K562 (cell line): ENCODE measurements around the gene DHX40. TPM values are rescaled to one million over a fixed set of nuclear protein-coding genes. Genes with fewer than 3 reads are reported as not detected.

Experiments used
- AFF4 ChIP-seq: sonication (generic); formaldehyde crosslinking; IDR thresholded peaks from 2 replicates; pipeline ENCODE4 v1.8.0; 2023; ENCODE audit warnings: mild to moderate bottlenecking, missing genetic modification reagents
- ARID1B ChIP-seq: fragments of 450-650 bp; IDR thresholded peaks from 2 replicates; pipeline ENCODE4 v1.6.1; 2016; ENCODE audit warnings: antibody characterized with exemption, mild to moderate bottlenecking, inconsistent platforms
- CBFA2T3 ChIP-seq: fragments of 450-650 bp; IDR thresholded peaks from 2 replicates; pipeline ENCODE4 v1.6.1; 2017
- CTBP1 ChIP-seq: fragments of 450-650 bp; IDR thresholded peaks from 2 replicates; pipeline ENCODE4 v1.6.1; 2016; ENCODE audit warnings: borderline replicate concordance
- DLX4 ChIP-seq: fragments of 250-450 bp; sonication (Bioruptor Pico); IDR thresholded peaks from 2 replicates; pipeline ENCODE4 v1.6.1; 2021; ENCODE audit warnings: mild to moderate bottlenecking
- E2F6 ChIP-seq, 2 experiments: IDR thresholded peaks; 2 replicates each; pipeline ENCODE4 v1.6.1; 2011; ENCODE audit warnings: borderline replicate concordance in 1 of 2, control low read depth in 1 of 2, low read depth in 1 of 2, low read length in 1 of 2, mild to moderate bottlenecking in 1 of 2, mixed read lengths in 1 of 2, moderate library complexity in 1 of 2; ENCODE audit not compliant: insufficient read depth in 1 of 2, insufficient read length in 1 of 2, poor library complexity in 1 of 2, severe bottlenecking in 1 of 2; ENCODE audit errors: extremely low read depth in 1 of 2
- FUS ChIP-seq: fragments of 200-400 bp; formaldehyde crosslinking; optimal IDR thresholded peaks from 2 replicates; pipeline ENCODE3; 2017; ENCODE audit warnings: low read depth, low read length
- GTF2F1 ChIP-seq: IDR thresholded peaks from 2 replicates; pipeline ENCODE4 v1.6.1; 2011; ENCODE audit warnings: low read depth, low read length, improper control_type of control experiment
- MYC ChIP-seq, 2 experiments: fragments of 250-450 bp in 1 of 2; sonication (Bioruptor Pico) in 1 of 2; IDR thresholded peaks; 2 replicates each; pipeline versions ENCODE4 v1.5.1 to v1.6.1; 2012 to 2021; ENCODE audit warnings: low read depth in 2 of 2, borderline replicate concordance in 1 of 2, improper control_type of control experiment in 1 of 2, low read length in 1 of 2, mild to moderate bottlenecking in 1 of 2, moderate library complexity in 1 of 2
- NBN ChIP-seq: fragments of 450-650 bp; IDR thresholded peaks from 2 replicates; pipeline ENCODE4 v1.6.1; 2016; ENCODE audit warnings: low read depth, mild to moderate bottlenecking
- SPI1 ChIP-seq: IDR thresholded peaks from 2 replicates; pipeline ENCODE4 v1.6.1; 2011; ENCODE audit warnings: low read depth, low read length, control low read depth, borderline replicate concordance
- STAG1 ChIP-seq: sonication (generic); formaldehyde crosslinking; IDR thresholded peaks from 2 replicates; pipeline ENCODE4 v1.5.0; 2020; ENCODE audit warnings: missing genetic modification reagents, borderline replicate concordance
- STAT5A ChIP-seq: IDR thresholded peaks from 2 replicates; pipeline ENCODE4 v1.6.1; 2012; ENCODE audit warnings: low read length, inconsistent platforms, borderline replicate concordance
- ZEB2 ChIP-seq: fragments of 450-650 bp; IDR thresholded peaks from 2 replicates; pipeline ENCODE4 v1.6.1; 2016
- ZFX ChIP-seq: sonication (generic); formaldehyde crosslinking; IDR thresholded peaks from 2 replicates; pipeline ENCODE4 v1.8.0; 2022; ENCODE audit warnings: mild to moderate bottlenecking, missing genetic modification reagents, moderate library complexity
- polyA plus RNA-seq, 8 experiments: library from polyadenylated mRNA; depleted of rRNA in 4 of 8; stranded (reverse) in 5 of 8; unstranded in 3 of 8; fragments of >200 nt; fragmentation: Nextera tagmentation in 2 of 8; fragmentation: Illumina TruSeq in 1 of 8; extraction: Ambion mirVana in 2 of 8; extraction: Trizol in 1 of 8; gene quantifications; 2 replicates each; pipeline versions ENCODE4 v1.2.1 to v1.2.3, GENCODE V29; 2011 to 2014; ENCODE audit warnings: inconsistent platforms in 1 of 8, missing spikeins in 1 of 8
- total RNA-seq, 7 experiments: library from RNA; depleted of rRNA in 6 of 7; stranded (reverse); fragments of >200 nt in 6 of 7; fragmentation: Illumina TruSeq in 2 of 7; extraction: Trizol in 2 of 7; gene quantifications; 2 replicates each; pipeline versions ENCODE4 v1.2.1 to v1.2.3, GENCODE V29; 2011 to 2021; ENCODE audit warnings: low replicate concordance in 1 of 7
- TF ChIP-seq, protein P1 (sequence below): fragments of 200-400 bp; formaldehyde crosslinking; IDR thresholded peaks from 2 replicates; pipeline ENCODE4 v1.6.1; 2017; ENCODE audit warnings: mild to moderate bottlenecking, low read depth, low read length, moderate library complexity
- TF ChIP-seq, protein P2 (sequence below): fragments of 450-650 bp; IDR thresholded peaks from 2 replicates; pipeline ENCODE4 v1.6.1; 2014; ENCODE audit warnings: low read depth, mild to moderate bottlenecking, moderate library complexity, borderline replicate concordance
- TF ChIP-seq, protein P3 (sequence below): fragments of 450-650 bp; IDR thresholded peaks from 2 replicates; pipeline ENCODE4 v1.6.1; 2016

The DHX40 gene
- total and polyA plus RNA-seq, 9 of the 15 experiments (the other 6 are each of a cell fraction or from before 2014, with no cell fraction given) = 7.2 to 38.6 (median 18.7) TPM

DNA sequence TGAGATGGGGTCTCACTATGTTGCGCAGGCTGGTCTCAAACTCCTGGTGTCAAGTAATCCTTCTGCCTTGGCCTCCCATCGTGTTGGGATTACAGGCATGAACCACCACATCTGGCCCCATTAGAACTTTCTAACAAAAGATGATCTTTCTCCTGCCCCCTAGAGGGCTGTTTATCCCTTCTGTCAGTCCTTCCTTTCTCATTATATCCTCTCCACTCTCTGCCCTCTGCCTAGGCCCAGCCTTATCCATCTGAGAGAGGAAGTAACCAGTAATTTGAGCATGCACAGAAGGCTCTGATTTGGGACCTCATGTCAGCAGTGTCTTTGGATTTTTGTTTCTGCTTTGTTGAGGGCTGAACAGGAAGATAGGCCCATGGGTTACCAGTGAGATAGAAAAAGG lies 4.4 kb upstream of the DHX40 start (continued):
- TF ChIP-seq AFF4 (0 out of 2 replicates have a peak, but pooled peaks have one; percentile 30), STAG1 (CRISPR knock-in tag) (no peak), GTF2F1 (no peak), MYC (IDR thresholded peaks at IDR 0.05; ENCODE audit: low read depth, low read length) (0 out of 2 replicates have a peak, but pooled peaks have one; percentile 41), MYC (CRISPR knock-in tag; IDR thresholded peaks at IDR 0.05; ENCODE audit: borderline replicate concordance, low read depth) (no peak), FUS (no peak), CTBP1 (peak; percentile 70; the same call in 1 of the 2 replicates), ARID1B (0 out of 2 replicates have a peak, but pooled peaks have one; percentile 8), STAT5A (no peak), E2F6 (IDR thresholded peaks at IDR 0.05; ENCODE audit: borderline replicate concordance in 1 of 2, extremely low read depth in 1 of 2, insufficient read depth in 1 of 2, insufficient read length in 1 of 2, low read depth in 1 of 2, low read length in 1 of 2, poor library complexity in 1 of 2, severe bottlenecking in 1 of 2) (no peak), DLX4 (CRISPR knock-in tag) (no peak), ZFX (CRISPR knock-in tag) (peak; percentile 36; the same call in 1 of the 2 replicates), SPI1 (peak; percentile 90), NBN (0 out of 2 replicates have a peak, but pooled peaks have one; percentile 43), CBFA2T3 (no peak), ZEB2 (no peak)
- TF ChIP-seq, protein P1, sequence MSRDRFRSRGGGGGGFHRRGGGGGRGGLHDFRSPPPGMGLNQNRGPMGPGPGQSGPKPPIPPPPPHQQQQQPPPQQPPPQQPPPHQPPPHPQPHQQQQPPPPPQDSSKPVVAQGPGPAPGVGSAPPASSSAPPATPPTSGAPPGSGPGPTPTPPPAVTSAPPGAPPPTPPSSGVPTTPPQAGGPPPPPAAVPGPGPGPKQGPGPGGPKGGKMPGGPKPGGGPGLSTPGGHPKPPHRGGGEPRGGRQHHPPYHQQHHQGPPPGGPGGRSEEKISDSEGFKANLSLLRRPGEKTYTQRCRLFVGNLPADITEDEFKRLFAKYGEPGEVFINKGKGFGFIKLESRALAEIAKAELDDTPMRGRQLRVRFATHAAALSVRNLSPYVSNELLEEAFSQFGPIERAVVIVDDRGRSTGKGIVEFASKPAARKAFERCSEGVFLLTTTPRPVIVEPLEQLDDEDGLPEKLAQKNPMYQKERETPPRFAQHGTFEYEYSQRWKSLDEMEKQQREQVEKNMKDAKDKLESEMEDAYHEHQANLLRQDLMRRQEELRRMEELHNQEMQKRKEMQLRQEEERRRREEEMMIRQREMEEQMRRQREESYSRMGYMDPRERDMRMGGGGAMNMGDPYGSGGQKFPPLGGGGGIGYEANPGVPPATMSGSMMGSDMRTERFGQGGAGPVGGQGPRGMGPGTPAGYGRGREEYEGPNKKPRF = no peak
- TF ChIP-seq, protein P2, sequence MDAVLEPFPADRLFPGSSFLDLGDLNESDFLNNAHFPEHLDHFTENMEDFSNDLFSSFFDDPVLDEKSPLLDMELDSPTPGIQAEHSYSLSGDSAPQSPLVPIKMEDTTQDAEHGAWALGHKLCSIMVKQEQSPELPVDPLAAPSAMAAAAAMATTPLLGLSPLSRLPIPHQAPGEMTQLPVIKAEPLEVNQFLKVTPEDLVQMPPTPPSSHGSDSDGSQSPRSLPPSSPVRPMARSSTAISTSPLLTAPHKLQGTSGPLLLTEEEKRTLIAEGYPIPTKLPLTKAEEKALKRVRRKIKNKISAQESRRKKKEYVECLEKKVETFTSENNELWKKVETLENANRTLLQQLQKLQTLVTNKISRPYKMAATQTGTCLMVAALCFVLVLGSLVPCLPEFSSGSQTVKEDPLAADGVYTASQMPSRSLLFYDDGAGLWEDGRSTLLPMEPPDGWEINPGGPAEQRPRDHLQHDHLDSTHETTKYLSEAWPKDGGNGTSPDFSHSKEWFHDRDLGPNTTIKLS = no peak
- TF ChIP-seq, protein P3, sequence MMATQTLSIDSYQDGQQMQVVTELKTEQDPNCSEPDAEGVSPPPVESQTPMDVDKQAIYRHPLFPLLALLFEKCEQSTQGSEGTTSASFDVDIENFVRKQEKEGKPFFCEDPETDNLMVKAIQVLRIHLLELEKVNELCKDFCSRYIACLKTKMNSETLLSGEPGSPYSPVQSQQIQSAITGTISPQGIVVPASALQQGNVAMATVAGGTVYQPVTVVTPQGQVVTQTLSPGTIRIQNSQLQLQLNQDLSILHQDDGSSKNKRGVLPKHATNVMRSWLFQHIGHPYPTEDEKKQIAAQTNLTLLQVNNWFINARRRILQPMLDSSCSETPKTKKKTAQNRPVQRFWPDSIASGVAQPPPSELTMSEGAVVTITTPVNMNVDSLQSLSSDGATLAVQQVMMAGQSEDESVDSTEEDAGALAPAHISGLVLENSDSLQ = peak; percentile 67
